HEK293 (cell line): ENCODE results near the gene CHST8.

Source experiments
- CTCF ChIA-PET: fragments of 350-600 bp; formaldehyde crosslinking; extraction: SDS; loops from one replicate; lab custom pipeline; 2021; ENCODE audit warnings: antibody characterized with exemption; lab: Yijun Ruan, JAX
- POLR2A ChIA-PET: fragments of 300-600 bp; formaldehyde crosslinking; extraction: SDS; loops from one replicate; lab custom pipeline; 2020; ENCODE audit warnings: antibody characterized with exemption, inconsistent platforms; lab: Yijun Ruan, JAX
- H3K27ac ChIP-seq: fragments of 200-500 bp; sonication (Bioruptor generic); 2 replicates; pipeline ENCODE4 v1.5.1; 2014; ENCODE audit warnings: low read depth, low read length, control low read depth, inconsistent platforms; ENCODE audit errors: extremely low read depth
- H3K36me3 ChIP-seq, 2 experiments: fragments of 200-500 bp in 1 of 2; sonication (Bioruptor generic) in 1 of 2; 1 replicate in 1 of 2; 2 replicates in 1 of 2; pipeline ENCODE4 v1.5.1; 2014 to 2017; ENCODE audit warnings: inconsistent platforms in 2 of 2, low read length in 2 of 2; ENCODE audit not compliant: control insufficient read depth in 2 of 2, insufficient read depth in 1 of 2
- H3K4me1 ChIP-seq: fragments of 200-500 bp; sonication (Bioruptor generic); 2 replicates; pipeline ENCODE4 v1.5.1; 2014; ENCODE audit warnings: mild to moderate bottlenecking, low read length, inconsistent platforms; ENCODE audit not compliant: control insufficient read depth, insufficient read depth
- H3K4me3 ChIP-seq: 2 replicates; pipeline ENCODE4 v1.5.1; 2011; ENCODE audit warnings: low read depth, mild to moderate bottlenecking, control low read depth, low read length, moderate library complexity
- H3K9me3 ChIP-seq: fragments of 200-500 bp; sonication (Bioruptor generic); 2 replicates; pipeline ENCODE4 v1.5.1; 2014; ENCODE audit warnings: low read depth, low read length, inconsistent platforms; ENCODE audit not compliant: control insufficient read depth, insufficient read depth
- HOXC10 ChIP-seq: sonication (generic); formaldehyde crosslinking; IDR thresholded peaks from 2 replicates; pipeline ENCODE4 v1.8.1; 2023; ENCODE audit warnings: mild to moderate bottlenecking, missing genetic modification reagents
- HOXD13 ChIP-seq: sonication (generic); formaldehyde crosslinking; IDR thresholded peaks from 2 replicates; pipeline ENCODE4 v1.8.0; 2022; ENCODE audit warnings: missing genetic modification reagents, borderline replicate concordance
- INSM2 ChIP-seq: fragments of 450-650 bp; formaldehyde crosslinking; IDR thresholded peaks from 2 replicates; pipeline ENCODE4 v1.5.1; 2016; ENCODE audit warnings: missing biosample characterization, missing genetic modification characterization
- KLF8 ChIP-seq: fragments of 450-650 bp; formaldehyde crosslinking; IDR thresholded peaks from 2 replicates; pipeline ENCODE4 v1.5.1; 2016; ENCODE audit warnings: missing biosample characterization, missing genetic modification characterization
- ZBTB6 ChIP-seq: fragments of 450-650 bp; formaldehyde crosslinking; IDR thresholded peaks from 2 replicates; pipeline ENCODE4 v1.5.1; 2017; ENCODE audit warnings: missing biosample characterization, missing genetic modification characterization
- ZFP3 ChIP-seq: fragments of 450-650 bp; formaldehyde crosslinking; IDR thresholded peaks from 2 replicates; pipeline ENCODE4 v1.5.1; 2016; ENCODE audit warnings: low read depth, missing biosample characterization, missing genetic modification characterization
- ZNF114 ChIP-seq: fragments of 450-650 bp; formaldehyde crosslinking; IDR thresholded peaks from 2 replicates; pipeline ENCODE4 v1.5.0; 2017; ENCODE audit warnings: missing biosample characterization, missing genetic modification characterization
- ZNF132 ChIP-seq: fragments of 450-650 bp; formaldehyde crosslinking; IDR thresholded peaks from 2 replicates; pipeline ENCODE4 v1.5.1; 2017; ENCODE audit warnings: missing biosample characterization, missing genetic modification characterization, borderline replicate concordance
- ZNF169 ChIP-seq: fragments of 450-650 bp; formaldehyde crosslinking; IDR thresholded peaks from 2 replicates; pipeline ENCODE4 v1.5.1; 2016; ENCODE audit warnings: missing biosample characterization, missing genetic modification characterization
- ZNF175 ChIP-seq: fragments of 450-650 bp; formaldehyde crosslinking; IDR thresholded peaks from 2 replicates; pipeline ENCODE4 v1.5.1; 2016; ENCODE audit warnings: missing biosample characterization, missing genetic modification characterization
- ZNF214 ChIP-seq: fragments of 450-650 bp; formaldehyde crosslinking; IDR thresholded peaks from 2 replicates; pipeline ENCODE4 v1.5.1; 2017; ENCODE audit warnings: missing biosample characterization, mild to moderate bottlenecking, missing genetic modification characterization, borderline replicate concordance
- ZNF223 ChIP-seq: fragments of 450-650 bp; formaldehyde crosslinking; IDR thresholded peaks from 2 replicates; pipeline ENCODE4 v1.5.1; 2016; ENCODE audit warnings: missing biosample characterization, missing genetic modification characterization
- ZNF274 ChIP-seq, 2 experiments: fragments of 200-500 bp in 1 of 2; fragments of 450-650 bp in 1 of 2; sonication (Bioruptor generic) in 1 of 2; formaldehyde crosslinking in 1 of 2; IDR thresholded peaks; 2 replicates each; pipeline versions ENCODE4 v1.5.1 to v1.6.1; 2014 to 2016; ENCODE audit warnings: borderline replicate concordance in 1 of 2, inconsistent platforms in 1 of 2, low read length in 1 of 2, missing biosample characterization in 1 of 2, missing genetic modification characterization in 1 of 2
- ZNF423 ChIP-seq: fragments of 450-650 bp; formaldehyde crosslinking; IDR thresholded peaks from 2 replicates; pipeline ENCODE4 v1.5.1; 2016; ENCODE audit warnings: missing biosample characterization, missing genetic modification characterization
- ZNF571 ChIP-seq: fragments of 450-650 bp; formaldehyde crosslinking; IDR thresholded peaks from 2 replicates; pipeline ENCODE4 v1.5.0; 2017; ENCODE audit warnings: missing biosample characterization, missing genetic modification characterization
- ZNF624 ChIP-seq: fragments of 450-650 bp; formaldehyde crosslinking; IDR thresholded peaks from 2 replicates; pipeline ENCODE4 v1.5.1; 2017; ENCODE audit warnings: missing biosample characterization, missing genetic modification characterization
- ZNF645 ChIP-seq: fragments of 450-650 bp; formaldehyde crosslinking; IDR thresholded peaks from 2 replicates; pipeline ENCODE4; 2016; ENCODE audit warnings: missing biosample characterization, missing genetic modification characterization
- TF ChIP-seq, protein P1 (sequence below): fragments of 450-650 bp; formaldehyde crosslinking; IDR thresholded peaks from 2 replicates; pipeline ENCODE4 v1.5.1; 2016; ENCODE audit warnings: missing biosample characterization, missing genetic modification characterization
- TF ChIP-seq, protein P2 (sequence below): fragments of 450-650 bp; formaldehyde crosslinking; conservative IDR thresholded peaks from 2 replicates; pipeline ENCODE4 v1.5.1; 2016; ENCODE audit warnings: low read depth, missing biosample characterization, missing genetic modification characterization

The CHST8 gene

DNA sequence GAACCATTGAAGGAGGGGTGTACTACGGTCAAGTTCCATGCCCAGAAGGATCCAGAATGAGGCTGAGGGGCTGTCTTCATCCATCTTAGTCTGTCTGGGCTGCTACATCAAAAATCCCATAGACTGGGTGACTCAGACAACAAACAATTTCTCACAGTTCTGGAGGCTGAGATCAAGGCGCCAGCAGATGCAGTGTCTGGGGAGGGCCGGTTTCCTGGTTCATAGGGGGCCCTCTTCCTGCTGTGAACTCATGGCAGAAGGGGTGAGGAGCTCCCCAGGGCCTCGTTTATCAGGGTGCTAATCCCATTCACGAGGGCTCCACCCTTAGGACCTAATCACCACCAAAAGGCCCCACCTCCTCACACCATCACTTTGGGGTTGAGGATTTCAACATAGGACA, 160.2 kb downstream of the CHST8 start:
- ChIA-PET CTCF (interaction anchor here (0.6 to 11.3 kb wide), 5 partner anchors 12 to 1092 kb away, joined by 3 to 171 read pairs (median 3); partner anchors contain the start of gene KCTD15), POLR2A (no interaction called here)
- TF ChIP-seq INSM2 (tag by site-specific recombination) (no peak), HOXD13 (CRISPR knock-in tag) (no peak), ZNF114 (tag by site-specific recombination) (no peak), ZNF571 (no peak), HOXC10 (CRISPR knock-in tag) (no peak), ZNF274 (IDR thresholded peaks at IDR 0.05; ENCODE audit: low read length) (no peak), ZNF274 (tag by site-specific recombination; IDR thresholded peaks at IDR 0.05; ENCODE audit: borderline replicate concordance) (no peak), ZNF223 (no peak), ZBTB6 (no peak), ZNF169 (no peak), ZFP3 (tag by site-specific recombination) (no peak), ZNF214 (tag by site-specific recombination) (no peak), ZNF175 (tag by site-specific recombination) (no peak), ZNF423 (tag by site-specific recombination) (no peak), ZNF132 (tag by site-specific recombination) (no peak), ZNF645 (tag by site-specific recombination) (no peak), KLF8 (tag by site-specific recombination) (no peak), ZNF624 (no peak)
- TF ChIP-seq, protein P1, sequence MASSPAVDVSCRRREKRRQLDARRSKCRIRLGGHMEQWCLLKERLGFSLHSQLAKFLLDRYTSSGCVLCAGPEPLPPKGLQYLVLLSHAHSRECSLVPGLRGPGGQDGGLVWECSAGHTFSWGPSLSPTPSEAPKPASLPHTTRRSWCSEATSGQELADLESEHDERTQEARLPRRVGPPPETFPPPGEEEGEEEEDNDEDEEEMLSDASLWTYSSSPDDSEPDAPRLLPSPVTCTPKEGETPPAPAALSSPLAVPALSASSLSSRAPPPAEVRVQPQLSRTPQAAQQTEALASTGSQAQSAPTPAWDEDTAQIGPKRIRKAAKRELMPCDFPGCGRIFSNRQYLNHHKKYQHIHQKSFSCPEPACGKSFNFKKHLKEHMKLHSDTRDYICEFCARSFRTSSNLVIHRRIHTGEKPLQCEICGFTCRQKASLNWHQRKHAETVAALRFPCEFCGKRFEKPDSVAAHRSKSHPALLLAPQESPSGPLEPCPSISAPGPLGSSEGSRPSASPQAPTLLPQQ (tag by site-specific recombination) = no peak
- TF ChIP-seq, protein P2, sequence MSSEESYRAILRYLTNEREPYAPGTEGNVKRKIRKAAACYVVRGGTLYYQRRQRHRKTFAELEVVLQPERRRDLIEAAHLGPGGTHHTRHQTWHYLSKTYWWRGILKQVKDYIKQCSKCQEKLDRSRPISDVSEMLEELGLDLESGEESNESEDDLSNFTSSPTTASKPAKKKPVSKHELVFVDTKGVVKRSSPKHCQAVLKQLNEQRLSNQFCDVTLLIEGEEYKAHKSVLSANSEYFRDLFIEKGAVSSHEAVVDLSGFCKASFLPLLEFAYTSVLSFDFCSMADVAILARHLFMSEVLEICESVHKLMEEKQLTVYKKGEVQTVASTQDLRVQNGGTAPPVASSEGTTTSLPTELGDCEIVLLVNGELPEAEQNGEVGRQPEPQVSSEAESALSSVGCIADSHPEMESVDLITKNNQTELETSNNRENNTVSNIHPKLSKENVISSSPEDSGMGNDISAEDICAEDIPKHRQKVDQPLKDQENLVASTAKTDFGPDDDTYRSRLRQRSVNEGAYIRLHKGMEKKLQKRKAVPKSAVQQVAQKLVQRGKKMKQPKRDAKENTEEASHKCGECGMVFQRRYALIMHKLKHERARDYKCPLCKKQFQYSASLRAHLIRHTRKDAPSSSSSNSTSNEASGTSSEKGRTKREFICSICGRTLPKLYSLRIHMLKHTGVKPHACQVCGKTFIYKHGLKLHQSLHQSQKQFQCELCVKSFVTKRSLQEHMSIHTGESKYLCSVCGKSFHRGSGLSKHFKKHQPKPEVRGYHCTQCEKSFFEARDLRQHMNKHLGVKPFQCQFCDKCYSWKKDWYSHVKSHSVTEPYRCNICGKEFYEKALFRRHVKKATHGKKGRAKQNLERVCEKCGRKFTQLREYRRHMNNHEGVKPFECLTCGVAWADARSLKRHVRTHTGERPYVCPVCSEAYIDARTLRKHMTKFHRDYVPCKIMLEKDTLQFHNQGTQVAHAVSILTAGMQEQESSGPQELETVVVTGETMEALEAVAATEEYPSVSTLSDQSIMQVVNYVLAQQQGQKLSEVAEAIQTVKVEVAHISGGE (tag by site-specific recombination) = no peak
- peaks cover 4% of the 10 kb centered on the region for H3K4me1 ChIP-seq
- H3K27ac ChIP-seq = no peak overlapping the region
- H3K4me3 ChIP-seq = no peak overlapping the region
- H3K9me3 ChIP-seq = no peaks in the 10 kb centered on the region
- no peaks in the 10 kb centered on the region for H3K36me3 ChIP-seq
